ENCODE results near the gene NBAS. TPM values are rescaled to one million over a fixed set of nuclear protein-coding genes. Genes with fewer than 3 reads are reported as not detected.
"Not testable (repeated sequence)": the region's sequence is repeated elsewhere in the genome, so short reads cannot be mapped to it uniquely, and the experiment has no call there.

Gene NBAS
- total and polyA plus RNA-seq, 2 donors: 26.0 to 118 TPM

- WGBS: 93% methylated on average over 5 of the region's 5 CpGs
- DNase-seq (ENCODE audit: extremely low spot score): no peak
- H3K27ac ChIP-seq (ENCODE audit: low read depth): no peak overlapping the region
- H3K4me1 ChIP-seq (ENCODE audit: insufficient read depth): no peaks in the 10 kb centered on the region
- peaks cover 1% of the 10 kb centered on the region for H3K36me3 ChIP-seq (ENCODE audit: insufficient read depth)
- H3K4me3 ChIP-seq (ENCODE audit: low read depth, low read length): no peak overlapping the region
Measured at GRCh38 chr2:15348636-15349035, 212.5 kb downstream of the NBAS start.

GRCh38 chr2:15348045-15348444 lies 213.1 kb downstream of the NBAS start:
- DNase-seq (ENCODE audit: extremely low spot score): peak; percentile 35
- no peak overlapping the region for H3K4me3 ChIP-seq (ENCODE audit: low read depth, low read length)
- peaks cover 1% of the 10 kb centered on the region for H3K36me3 ChIP-seq (ENCODE audit: insufficient read depth)
- no peaks in the 10 kb centered on the region for H3K4me1 ChIP-seq (ENCODE audit: insufficient read depth)
- no peak overlapping the region for H3K27ac ChIP-seq (ENCODE audit: low read depth)
- 76% methylated on average over 4 of the region's 4 CpGs for WGBS

DNA sequence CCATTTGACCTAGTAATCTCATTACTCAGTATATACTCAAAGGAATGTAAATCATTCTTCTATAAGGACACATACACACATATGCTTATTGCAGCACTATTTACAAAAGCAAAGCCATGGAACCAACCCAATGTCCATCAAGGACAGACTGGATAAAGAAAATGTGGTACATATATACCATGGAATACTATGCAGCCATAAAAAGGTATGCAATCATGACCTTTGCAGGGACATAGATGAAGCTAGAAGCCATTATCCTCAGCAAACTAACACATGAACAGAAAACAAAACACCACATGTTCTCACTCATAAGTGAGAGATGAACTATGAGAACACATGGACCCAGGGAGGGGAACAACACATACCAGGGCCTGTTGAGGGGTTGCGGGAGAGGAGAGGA lies 214.5 kb downstream of the NBAS start:
- no peaks in the 10 kb centered on the region for H3K4me1 ChIP-seq (ENCODE audit: insufficient read depth)
- H3K4me3 ChIP-seq (ENCODE audit: low read depth, low read length): no peak overlapping the region
- WGBS: 96% methylated on average over 1 of the region's 1 CpG
- no peak overlapping the region for H3K27ac ChIP-seq (ENCODE audit: low read depth)
- DNase-seq (ENCODE audit: extremely low spot score): no peak
- peaks cover 1% of the 10 kb centered on the region for H3K36me3 ChIP-seq (ENCODE audit: insufficient read depth)

- Histone ChIP-seq H3K4me1 (ENCODE audit: insufficient read depth) (no peaks in the 10 kb centered on the region), H3K36me3 (ENCODE audit: insufficient read depth) (no peaks in the 10 kb centered on the region), H3K4me3 (ENCODE audit: low read depth, low read length) (no peak overlapping the region), H3K27ac (ENCODE audit: low read depth) (no peak overlapping the region)
- WGBS: 74% methylated on average over 1 of the region's 1 CpG
- no peak for DNase-seq (ENCODE audit: extremely low spot score)
Measured at GRCh38 chr2:15337996-15338666, 223.0 kb downstream of the NBAS start.

GRCh38 chr2:15334644-15335326 lies 226.3 kb downstream of the NBAS start:
- Histone ChIP-seq H3K36me3 (ENCODE audit: insufficient read depth) (no peaks in the 10 kb centered on the region), H3K27ac (ENCODE audit: low read depth) (no peak overlapping the region), H3K4me1 (ENCODE audit: insufficient read depth) (no peaks in the 10 kb centered on the region), H3K4me3 (ENCODE audit: low read depth, low read length) (no peak overlapping the region)
- 92% methylated on average over 5 of the region's 5 CpGs for WGBS
- no peak for DNase-seq (ENCODE audit: extremely low spot score)

- WGBS: 66% methylated on average over 2 of the region's 2 CpGs
- Histone ChIP-seq H3K36me3 (ENCODE audit: insufficient read depth) (no peaks in the 10 kb centered on the region), H3K4me3 (ENCODE audit: low read depth, low read length) (no peak overlapping the region), H3K4me1 (ENCODE audit: insufficient read depth) (no peaks in the 10 kb centered on the region), H3K27ac (ENCODE audit: low read depth) (no peak overlapping the region)
- DNase-seq (ENCODE audit: extremely low spot score): no peak
Measured at GRCh38 chr2:15331787-15332186, 229.3 kb downstream of the NBAS start.

- no peaks in the 10 kb centered on the region for H3K4me1 ChIP-seq (ENCODE audit: insufficient read depth)
Measured at GRCh38 chr2:15325296-15325695, 235.8 kb downstream of the NBAS start.

DNA sequence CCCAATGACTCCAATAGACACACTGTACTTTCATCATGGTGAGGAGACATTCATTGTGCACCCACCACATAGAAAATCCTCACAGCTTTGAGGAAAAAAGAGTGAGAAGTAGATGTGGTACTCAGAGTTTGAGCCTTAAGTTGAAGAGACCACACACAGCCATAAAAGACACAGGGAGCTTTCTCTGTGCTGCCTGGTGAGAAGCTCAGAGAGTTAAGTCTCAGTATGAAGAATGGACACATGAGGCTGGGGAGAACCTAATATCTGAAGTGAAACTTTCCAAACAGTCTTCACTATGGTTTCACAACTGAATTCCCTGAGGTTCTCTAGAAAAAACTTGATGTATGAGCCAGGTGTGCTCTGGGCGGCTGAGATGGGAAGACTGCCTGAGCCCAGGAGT lies 237.9 kb downstream of the NBAS start:
- Histone ChIP-seq H3K27ac (ENCODE audit: low read depth) (no peak overlapping the region), H3K4me1 (ENCODE audit: insufficient read depth) (no peaks in the 10 kb centered on the region), H3K36me3 (ENCODE audit: insufficient read depth) (no peaks in the 10 kb centered on the region), H3K4me3 (ENCODE audit: low read depth, low read length) (no peak overlapping the region)
- 100% methylated on average over 1 of the region's 1 CpG for WGBS
- DNase-seq (ENCODE audit: extremely low spot score): no peak

More at GRCh38 chr2:15325296-15325695, 235.8 kb downstream of the NBAS start:
- no peak for DNase-seq (ENCODE audit: extremely low spot score)
- Histone ChIP-seq H3K4me3 (ENCODE audit: low read depth, low read length) (no peak overlapping the region), H3K27ac (ENCODE audit: low read depth) (no peak overlapping the region), H3K36me3 (ENCODE audit: insufficient read depth) (no peaks in the 10 kb centered on the region)
- 89% methylated on average over 1 of the region's 1 CpG for WGBS

- not testable (repeated sequence) for H3K27ac ChIP-seq (ENCODE audit: low read depth); H3K4me3 ChIP-seq (ENCODE audit: low read depth, low read length); DNase-seq (ENCODE audit: extremely low spot score); H3K36me3 ChIP-seq (ENCODE audit: insufficient read depth); H3K4me1 ChIP-seq (ENCODE audit: insufficient read depth)
- WGBS: 93% methylated on average over 4 of the region's 4 CpGs
Measured at GRCh38 chr2:15321481-15321880, 239.7 kb downstream of the NBAS start.

- H3K36me3 ChIP-seq (ENCODE audit: insufficient read depth): peaks cover 4% of the 10 kb centered on the region
- no peak overlapping the region for H3K4me3 ChIP-seq (ENCODE audit: low read depth, low read length)
- no peak overlapping the region for H3K27ac ChIP-seq (ENCODE audit: low read depth)
- no peak for DNase-seq (ENCODE audit: extremely low spot score)
- 90% methylated on average over 12 of the region's 12 CpGs for WGBS
- H3K4me1 ChIP-seq (ENCODE audit: insufficient read depth): no peaks in the 10 kb centered on the region
Measured at GRCh38 chr2:15316370-15316814, 244.7 kb downstream of the NBAS start.

- Histone ChIP-seq H3K4me1 (ENCODE audit: insufficient read depth) (no peaks in the 10 kb centered on the region), H3K4me3 (ENCODE audit: low read depth, low read length) (no peak overlapping the region), H3K36me3 (ENCODE audit: insufficient read depth) (peaks cover 4% of the 10 kb centered on the region), H3K27ac (ENCODE audit: low read depth) (no peak overlapping the region)
- DNase-seq (ENCODE audit: extremely low spot score): no peak
- WGBS: 94% methylated on average over 1 of the region's 1 CpG
Measured at GRCh38 chr2:15315411-15315810, 245.7 kb downstream of the NBAS start.

GRCh38 chr2:15313657-15314056 lies 247.5 kb downstream of the NBAS start:
- no peak overlapping the region for H3K4me3 ChIP-seq (ENCODE audit: low read depth, low read length)
- H3K4me1 ChIP-seq (ENCODE audit: insufficient read depth): no peaks in the 10 kb centered on the region
- H3K36me3 ChIP-seq (ENCODE audit: insufficient read depth): peaks cover 4% of the 10 kb centered on the region
- no peak overlapping the region for H3K27ac ChIP-seq (ENCODE audit: low read depth)
- WGBS: 51% methylated on average over 1 of the region's 1 CpG
- no peak for DNase-seq (ENCODE audit: extremely low spot score)

DNA sequence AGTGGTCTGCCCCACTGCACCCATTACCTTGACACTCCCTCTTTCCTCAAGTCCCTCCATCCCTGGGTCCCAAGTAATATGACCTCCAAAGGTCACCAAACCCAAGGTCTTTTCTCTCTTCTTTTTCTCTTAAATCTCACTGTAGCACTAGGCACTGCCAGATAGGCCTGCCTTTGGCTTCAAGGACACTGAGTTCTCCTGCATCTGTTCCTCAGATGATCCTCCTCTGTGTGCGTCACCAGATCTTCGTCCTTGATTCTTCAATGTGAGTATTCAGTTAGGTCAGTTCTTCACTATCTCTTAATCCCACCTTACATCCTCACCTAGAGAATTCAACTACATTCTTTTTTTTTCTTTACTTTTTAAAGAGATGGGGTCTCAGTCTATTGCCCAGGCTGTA lies 249.2 kb downstream of the NBAS start:
- 98% methylated on average over 2 of the region's 2 CpGs for WGBS
- Histone ChIP-seq H3K27ac (ENCODE audit: low read depth) (no peak overlapping the region), H3K4me3 (ENCODE audit: low read depth, low read length) (no peak overlapping the region), H3K36me3 (ENCODE audit: insufficient read depth) (peaks cover 4% of the 10 kb centered on the region), H3K4me1 (ENCODE audit: insufficient read depth) (no peaks in the 10 kb centered on the region)
- DNase-seq (ENCODE audit: extremely low spot score): no peak

DNA sequence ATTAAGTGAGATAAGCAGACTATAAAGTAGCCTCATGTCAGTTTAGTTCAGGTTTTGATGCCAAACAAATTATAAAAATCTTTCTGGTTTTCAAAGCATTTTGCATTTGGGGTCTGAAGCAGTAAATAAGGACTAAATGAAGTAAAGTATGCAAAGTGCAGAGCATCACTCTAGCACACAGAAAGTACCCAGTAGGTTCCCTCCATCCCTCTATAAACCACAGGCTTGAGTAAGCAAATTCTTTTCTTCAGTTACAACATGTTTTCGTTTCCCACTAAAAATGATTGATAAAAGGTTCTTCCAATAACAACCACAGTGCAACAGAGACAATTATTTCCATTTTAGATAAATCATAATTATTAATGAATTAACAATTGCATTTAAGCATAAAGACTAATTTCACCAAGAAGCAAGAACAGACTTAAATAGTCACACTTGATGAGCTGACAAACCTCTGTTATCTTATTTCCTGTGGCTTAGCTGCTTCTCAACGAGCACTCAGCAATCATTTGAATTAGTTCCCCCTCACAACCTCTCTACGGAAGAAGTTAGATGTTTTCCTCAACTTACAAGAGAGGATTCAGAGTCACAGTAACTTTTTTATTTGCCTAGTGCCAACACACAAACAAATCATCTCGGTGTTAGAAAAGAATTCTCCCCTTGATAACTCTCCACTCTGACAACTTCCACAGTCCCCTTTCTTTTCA lies 249.8 kb downstream of the NBAS start:
- H3K36me3 ChIP-seq (ENCODE audit: insufficient read depth): peaks cover 4% of the 10 kb centered on the region
- no peak overlapping the region for H3K4me3 ChIP-seq (ENCODE audit: low read depth, low read length)
- no peak overlapping the region for H3K27ac ChIP-seq (ENCODE audit: low read depth)
- H3K4me1 ChIP-seq (ENCODE audit: insufficient read depth): no peaks in the 10 kb centered on the region
- WGBS: 61% methylated on average over 4 of the region's 4 CpGs
- DNase-seq (ENCODE audit: extremely low spot score): no peak

Measured in urinary bladder (tissue), 4 donors.